ENCODE results near the gene HMG20A.

The HMG20A gene

GRCh38 chr15:77525907-77526594 is 105.4 kb downstream of the HMG20A start:
- DNase-seq, result no peak

- DNase-seq, result no peak
These were observed 106.0 kb downstream of the HMG20A start for GRCh38 chr15:77526595-77527163.

GRCh38 chr15:77527164-77527778 is 106.6 kb downstream of the HMG20A start:
- DNase-seq, result no peak

GRCh38 chr15:77527831-77528231 is 107.1 kb downstream of the HMG20A start:
- DNase-seq, result no peak

- DNase-seq, result no peak
These were observed 107.7 kb downstream of the HMG20A start for GRCh38 chr15:77528290-77528967.

- no peak for DNase-seq
These were observed 108.3 kb downstream of the HMG20A start for GRCh38 chr15:77528968-77529319.

- no peak for DNase-seq
These were observed 108.9 kb downstream of the HMG20A start for GRCh38 chr15:77529394-77530159.

GRCh38 chr15:77530576-77530975 is 109.9 kb downstream of the HMG20A start:
- no peak for DNase-seq

- DNase-seq, result no peak
These were observed 110.7 kb downstream of the HMG20A start for GRCh38 chr15:77531191-77532000.

GRCh38 chr15:77532067-77532710 is 111.5 kb downstream of the HMG20A start:
- no peak for DNase-seq

GRCh38 chr15:77532846-77533245 is 112.2 kb downstream of the HMG20A start:
- no peak for DNase-seq

- no peak for DNase-seq
These were observed 113.1 kb downstream of the HMG20A start for GRCh38 chr15:77533578-77534430.
